Tibial nerve (tissue), 4 donors: ENCODE results near the gene CLCNKA. TPM values are rescaled to one million over a fixed set of nuclear protein-coding genes. Genes with fewer than 3 reads are reported as not detected.
"Not testable (repeated sequence)": the region's sequence is repeated elsewhere in the genome, so short reads cannot be mapped to it uniquely, and the experiment has no call there.

Experiments used
- DNase-seq, 2 donors: peaks; one replicate each; pipeline ENCODE4 v3.0.0-alpha.2; 2019; ENCODE audit warnings: low spot score in 2 of 2
- H3K27ac ChIP-seq, 4 donors: fragments of 200-600 bp; sonication (generic) in 3 of 4; one replicate each; pipeline ENCODE4 v1.5.1; 2017 to 2019; ENCODE audit warnings: mild to moderate bottlenecking in 1 of 4
- H3K27me3 ChIP-seq, 2 donors: fragments of 200-600 bp; sonication (generic) in 1 of 2; one replicate each; pipeline versions ENCODE4 v1.5.1 to v1.6.0; 2017 to 2019
- H3K36me3 ChIP-seq, 3 donors: fragments of 200-600 bp; sonication (generic); one replicate each; pipeline ENCODE4 v1.5.1; 2018 to 2019
- H3K4me1 ChIP-seq, 4 donors: fragments of 200-600 bp; sonication (generic) in 3 of 4; one replicate each; pipeline ENCODE4 v1.5.1; 2017 to 2019
- H3K4me3 ChIP-seq, 4 donors: fragments of 200-600 bp; sonication (generic) in 3 of 4; one replicate each; pipeline ENCODE4 v1.5.1; 2017 to 2019; ENCODE audit warnings: mild to moderate bottlenecking in 1 of 4, moderate library complexity in 1 of 4
- H3K9me3 ChIP-seq, 4 donors: fragments of 200-600 bp; sonication (generic) in 3 of 4; one replicate each; pipeline ENCODE4 v1.5.1; 2017 to 2019
- CTCF ChIP-seq, 5 experiments: fragments of 200-600 bp in 3 of 5; fragments of 450-650 bp in 2 of 5; sonication (generic) in 3 of 5; IDR thresholded peaks; one replicate each; pipeline ENCODE4 v1.5.1; 2016 to 2019; ENCODE audit warnings: antibody characterized with exemption in 5 of 5, mild to moderate bottlenecking in 3 of 5, moderate library complexity in 2 of 5
- EP300 ChIP-seq, 2 donors: sonication (generic); formaldehyde crosslinking; IDR thresholded peaks; one replicate each; pipeline ENCODE4 v1.6.1; 2017; ENCODE audit warnings: antibody characterized with exemption in 2 of 2, mild to moderate bottlenecking in 1 of 2
- POLR2A ChIP-seq, 2 donors: fragments of 450-650 bp; IDR thresholded peaks; one replicate each; pipeline ENCODE4 v1.6.1; 2017; ENCODE audit warnings: antibody characterized with exemption in 2 of 2, mild to moderate bottlenecking in 2 of 2, moderate library complexity in 2 of 2
- WGBS, 2 donors: methylation state at CpG; one replicate each; pipeline ENCODE4 v1.1.5; 2018; 5-methylcytosine and 5-hydroxymethylcytosine counted together
- total RNA-seq, 4 donors: library from RNA; depleted of rRNA; stranded (reverse); fragments of >200 nt; gene quantifications; one replicate each; pipeline ENCODE4 v1.1.0, GENCODE V29; 2016

Gene CLCNKA
- total RNA-seq, 4 donors from 2014 or later = not detected

- H3K4me3 ChIP-seq = no peak overlapping the region
- no peaks in the 10 kb centered on the region for H3K9me3 ChIP-seq
- no peak overlapping the region for H3K27ac ChIP-seq
- no peaks in the 10 kb centered on the region for H3K27me3 ChIP-seq
- WGBS, 2 donors = 82 to 87% methylated on average over 9 of the region's 9 CpGs
- no peak for TF ChIP-seq EP300 (IDR thresholded peaks at IDR 0.05)
- TF ChIP-seq CTCF (IDR thresholded peaks at IDR 0.05) = no peak
- no peak for TF ChIP-seq POLR2A (IDR thresholded peaks at IDR 0.05)
- no peak for DNase-seq
- no peaks in the 10 kb centered on the region for H3K36me3 ChIP-seq
- no peaks in the 10 kb centered on the region for H3K4me1 ChIP-seq
Measured at GRCh38 chr1:15997637-15998280, 24.1 kb upstream of the CLCNKA start.

- WGBS, 2 donors = 89 to 92% methylated on average over 11 of the region's 11 CpGs
- DNase-seq = no peak
- TF ChIP-seq EP300 (IDR thresholded peaks at IDR 0.05) (no peak), POLR2A (IDR thresholded peaks at IDR 0.05) (no peak), CTCF (IDR thresholded peaks at IDR 0.05) (no peak)
Measured at GRCh38 chr1:15998929-15999328, 22.9 kb upstream of the CLCNKA start.

GRCh38 chr1:16001274-16001673 lies 20.6 kb upstream of the CLCNKA start:
- not testable (repeated sequence) for H3K36me3 ChIP-seq, DNase-seq
- 76 to 93% methylated on average over 10 of the region's 10 CpGs for WGBS, 2 donors

More at GRCh38 chr1:15998929-15999328, 22.9 kb upstream of the CLCNKA start:
- Histone ChIP-seq H3K4me1 (no peaks in the 10 kb centered on the region), H3K36me3 (no peaks in the 10 kb centered on the region), H3K9me3 (no peaks in the 10 kb centered on the region), H3K27ac (no peak overlapping the region), H3K4me3 (no peak overlapping the region), H3K27me3 (no peaks in the 10 kb centered on the region)

GRCh38 chr1:16005597-16005996 lies 16.2 kb upstream of the CLCNKA start:
- Histone ChIP-seq H3K4me1 (peaks cover 0 to 4% (median 0%) of the 10 kb centered on the region in 4 donors), H3K9me3 (no peaks in the 10 kb centered on the region), H3K27ac (no peak overlapping the region), H3K27me3 (no peaks in the 10 kb centered on the region), H3K36me3 (no peaks in the 10 kb centered on the region), H3K4me3 (no peak overlapping the region)
- DNase-seq = no peak
- 78 to 82% methylated on average over 5 of the region's 5 CpGs for WGBS, 2 donors
- TF ChIP-seq EP300 (IDR thresholded peaks at IDR 0.05) (no peak), POLR2A (IDR thresholded peaks at IDR 0.05) (no peak), CTCF (IDR thresholded peaks at IDR 0.05) (no peak)

More at GRCh38 chr1:16001274-16001673, 20.6 kb upstream of the CLCNKA start:
- H3K4me1 ChIP-seq, H3K27ac ChIP-seq, H3K27me3 ChIP-seq, H3K9me3 ChIP-seq, H3K4me3 ChIP-seq: not testable (repeated sequence)

- no peaks in the 10 kb centered on the region for H3K9me3 ChIP-seq
Measured at GRCh38 chr1:16006010-16006409, 15.8 kb upstream of the CLCNKA start.

More at GRCh38 chr1:16006010-16006409, 15.8 kb upstream of the CLCNKA start:
- no peak for TF ChIP-seq POLR2A (IDR thresholded peaks at IDR 0.05)
- TF ChIP-seq EP300 (IDR thresholded peaks at IDR 0.05) = no peak
- TF ChIP-seq CTCF (IDR thresholded peaks at IDR 0.05) = no peak
- Histone ChIP-seq H3K27ac (no peak overlapping the region), H3K27me3 (no peaks in the 10 kb centered on the region), H3K4me1 (peaks cover 0 to 4% (median 0%) of the 10 kb centered on the region in 4 donors), H3K4me3 (no peak overlapping the region), H3K36me3 (no peaks in the 10 kb centered on the region)
- WGBS, 2 donors = 74 to 86% methylated on average over 11 of the region's 11 CpGs
- DNase-seq = no peak
